Measurements from ENCODE around the gene CDC42BPG.

The CDC42BPG gene

DNA sequence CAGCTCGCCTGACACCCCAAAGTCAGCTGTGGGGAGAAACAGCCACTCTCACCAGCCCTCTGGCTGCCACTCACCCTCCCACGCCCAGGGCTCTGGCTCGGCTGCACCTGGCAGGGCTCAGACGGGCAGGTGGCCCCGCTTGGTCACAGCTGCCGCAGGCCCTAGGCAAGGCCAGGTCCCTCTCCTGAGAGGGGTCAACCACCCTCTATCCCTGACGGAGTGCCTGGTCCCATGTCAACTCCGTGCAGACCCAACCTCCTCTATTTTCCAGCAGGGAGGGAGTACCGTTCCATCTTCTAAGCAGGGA lies 43.3 kb downstream of the CDC42BPG start:
- 92% methylated on average over 9 of the region's 9 CpGs for WGBS, 2 experiments
- Histone ChIP-seq H3K27ac (ENCODE audit: insufficient read depth, low read depth, low read length, poor library complexity, severe bottlenecking) (no peak overlapping the region), H3K36me3 (ENCODE audit: control insufficient read depth, insufficient read depth, low read length) (peaks cover 7% of the 10 kb centered on the region), H3K27me3 (ENCODE audit: control insufficient read depth, insufficient read depth, low read length, poor library complexity, severe bottlenecking) (no peaks in the 10 kb centered on the region), H3K9me3 (ENCODE audit: control insufficient read depth, low read length) (no peaks in the 10 kb centered on the region), H3K4me1 (ENCODE audit: control insufficient read depth, insufficient read depth, low read length) (peaks cover 5% of the 10 kb centered on the region), H3K4me3 (ENCODE audit: insufficient read depth, low read depth, low read length) (no peak overlapping the region)

GRCh38 chr11:64800303-64801157 lies 43.9 kb downstream of the CDC42BPG start:
- 93 to 94% methylated on average over 26 of the region's 26 CpGs for WGBS, 2 experiments
- H3K27ac ChIP-seq (ENCODE audit: insufficient read depth, low read depth, low read length, poor library complexity, severe bottlenecking): no peak overlapping the region
- H3K9me3 ChIP-seq (ENCODE audit: control insufficient read depth, low read length): no peaks in the 10 kb centered on the region
- H3K27me3 ChIP-seq (ENCODE audit: control insufficient read depth, insufficient read depth, low read length, poor library complexity, severe bottlenecking): no peaks in the 10 kb centered on the region
- H3K4me3 ChIP-seq (ENCODE audit: insufficient read depth, low read depth, low read length): no peak overlapping the region
- H3K4me1 ChIP-seq (ENCODE audit: control insufficient read depth, insufficient read depth, low read length): peaks cover 5% of the 10 kb centered on the region
- peaks cover 6% of the 10 kb centered on the region for H3K36me3 ChIP-seq (ENCODE audit: control insufficient read depth, insufficient read depth, low read length)

- Histone ChIP-seq H3K9me3 (ENCODE audit: control insufficient read depth, low read length) (no peaks in the 10 kb centered on the region), H3K36me3 (ENCODE audit: control insufficient read depth, insufficient read depth, low read length) (no peaks in the 10 kb centered on the region), H3K4me1 (ENCODE audit: control insufficient read depth, insufficient read depth, low read length) (peaks cover 5% of the 10 kb centered on the region), H3K27me3 (ENCODE audit: control insufficient read depth, insufficient read depth, low read length, poor library complexity, severe bottlenecking) (no peaks in the 10 kb centered on the region), H3K27ac (ENCODE audit: insufficient read depth, low read depth, low read length, poor library complexity, severe bottlenecking) (no peak overlapping the region), H3K4me3 (ENCODE audit: insufficient read depth, low read depth, low read length) (no peak overlapping the region)
- 93 to 94% methylated on average over 14 of the region's 14 CpGs for WGBS, 2 experiments
Measured at GRCh38 chr11:64799623-64800302, 44.7 kb downstream of the CDC42BPG start.

DNA sequence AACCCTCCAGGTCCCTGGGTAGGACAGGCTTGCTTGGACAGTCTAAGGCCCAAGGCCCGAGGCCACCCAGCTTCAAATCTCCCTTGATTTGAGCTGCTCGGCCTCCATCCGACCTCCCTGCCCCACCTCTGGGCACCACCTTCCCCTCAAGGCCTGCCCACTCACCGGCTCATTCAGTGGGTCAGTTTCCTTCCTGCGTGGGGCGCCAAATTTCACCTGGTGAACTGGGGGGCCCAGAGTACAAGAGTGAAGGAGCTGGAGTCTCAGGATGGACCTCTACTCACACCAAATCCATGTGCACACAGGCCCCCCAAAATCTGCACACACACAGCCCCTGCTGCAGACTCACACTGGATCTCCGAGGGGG lies 45.2 kb downstream of the CDC42BPG start:
- WGBS, 2 experiments: 91 to 94% methylated on average over 7 of the region's 7 CpGs
- H3K27ac ChIP-seq (ENCODE audit: insufficient read depth, low read depth, low read length, poor library complexity, severe bottlenecking): no peak overlapping the region
- peaks cover 5% of the 10 kb centered on the region for H3K4me1 ChIP-seq (ENCODE audit: control insufficient read depth, insufficient read depth, low read length)
- H3K27me3 ChIP-seq (ENCODE audit: control insufficient read depth, insufficient read depth, low read length, poor library complexity, severe bottlenecking): no peaks in the 10 kb centered on the region
- no peaks in the 10 kb centered on the region for H3K9me3 ChIP-seq (ENCODE audit: control insufficient read depth, low read length)
- H3K36me3 ChIP-seq (ENCODE audit: control insufficient read depth, insufficient read depth, low read length): no peaks in the 10 kb centered on the region
- no peak overlapping the region for H3K4me3 ChIP-seq (ENCODE audit: insufficient read depth, low read depth, low read length)

DNA sequence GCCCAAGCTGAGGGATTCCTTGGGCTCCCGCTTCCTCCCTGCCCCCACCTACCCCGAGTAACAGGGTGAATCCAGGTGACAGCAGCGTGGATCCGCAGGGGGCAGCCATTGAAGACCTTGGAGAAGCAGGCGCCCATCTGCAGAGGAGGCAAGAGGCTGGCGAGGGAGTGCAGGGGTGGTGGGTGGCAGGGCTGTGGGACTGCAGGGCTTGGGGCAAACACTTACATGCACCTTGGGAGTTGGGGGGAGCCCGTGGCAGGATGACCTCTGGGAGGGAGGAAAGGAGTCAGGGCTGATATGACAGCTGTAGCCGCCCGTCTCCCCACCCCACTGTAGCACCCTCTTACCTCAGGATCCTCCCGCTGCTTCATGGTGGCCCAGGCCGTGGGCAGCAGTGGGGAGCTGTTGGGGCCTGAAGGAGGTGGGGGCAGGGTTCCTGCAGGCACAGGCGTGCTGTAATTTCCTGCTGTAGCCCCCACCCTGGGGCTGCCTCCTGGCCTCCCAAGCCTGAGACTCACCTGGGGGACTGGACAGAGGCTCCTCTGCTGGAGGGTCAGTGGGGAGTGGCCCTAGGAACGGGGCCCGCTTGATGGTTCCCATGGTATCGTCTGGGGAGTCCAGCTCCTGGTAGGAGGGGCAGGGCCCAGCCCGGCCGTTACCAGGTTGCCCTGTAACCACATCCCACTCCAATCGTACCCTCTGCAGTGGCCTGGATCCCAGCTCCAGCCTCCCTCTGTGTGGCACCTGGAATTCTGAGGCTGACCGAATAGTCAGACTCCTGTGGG lies 47.5 kb downstream of the CDC42BPG start:
- WGBS, 2 experiments: 92% methylated on average over 19 of the region's 19 CpGs
- Histone ChIP-seq H3K4me1 (ENCODE audit: control insufficient read depth, insufficient read depth, low read length) (no peaks in the 10 kb centered on the region), H3K9me3 (ENCODE audit: control insufficient read depth, low read length) (no peaks in the 10 kb centered on the region), H3K27me3 (ENCODE audit: control insufficient read depth, insufficient read depth, low read length, poor library complexity, severe bottlenecking) (no peaks in the 10 kb centered on the region), H3K36me3 (ENCODE audit: control insufficient read depth, insufficient read depth, low read length) (no peaks in the 10 kb centered on the region), H3K27ac (ENCODE audit: insufficient read depth, low read depth, low read length, poor library complexity, severe bottlenecking) (no peak overlapping the region), H3K4me3 (ENCODE audit: insufficient read depth, low read depth, low read length) (no peak overlapping the region)

- H3K9me3 ChIP-seq (ENCODE audit: control insufficient read depth, low read length): no peaks in the 10 kb centered on the region
- no peaks in the 10 kb centered on the region for H3K27me3 ChIP-seq (ENCODE audit: control insufficient read depth, insufficient read depth, low read length, poor library complexity, severe bottlenecking)
- no peak overlapping the region for H3K27ac ChIP-seq (ENCODE audit: insufficient read depth, low read depth, low read length, poor library complexity, severe bottlenecking)
- no peak overlapping the region for H3K4me3 ChIP-seq (ENCODE audit: insufficient read depth, low read depth, low read length)
- H3K4me1 ChIP-seq (ENCODE audit: control insufficient read depth, insufficient read depth, low read length): no peaks in the 10 kb centered on the region
- no peaks in the 10 kb centered on the region for H3K36me3 ChIP-seq (ENCODE audit: control insufficient read depth, insufficient read depth, low read length)
- 94% methylated on average over 19 of the region's 19 CpGs for WGBS, 2 experiments
Measured at GRCh38 chr11:64796047-64796756, 48.3 kb downstream of the CDC42BPG start.

DNA sequence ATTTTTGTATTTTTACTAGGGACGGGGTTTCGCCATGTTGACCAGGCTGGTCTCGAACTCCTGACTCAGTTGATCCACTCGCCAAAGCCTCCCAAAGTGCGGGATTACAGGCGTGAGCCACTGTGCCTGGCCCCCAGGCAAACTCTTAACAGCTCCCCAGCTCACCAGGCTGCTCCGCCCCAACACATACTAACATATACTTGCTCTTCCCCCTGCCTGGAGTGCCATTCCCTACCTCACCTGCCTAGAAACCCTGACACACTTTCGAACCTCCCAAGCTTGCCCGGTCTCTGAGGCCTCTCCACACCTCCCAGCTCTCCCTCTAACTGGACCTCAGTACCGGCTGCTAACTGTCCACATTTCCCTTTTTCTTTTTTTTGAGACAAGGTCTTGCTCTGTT lies 49.9 kb downstream of the CDC42BPG start:
- Histone ChIP-seq H3K9me3 (ENCODE audit: control insufficient read depth, low read length) (no peaks in the 10 kb centered on the region), H3K4me3 (ENCODE audit: insufficient read depth, low read depth, low read length) (no peak overlapping the region), H3K36me3 (ENCODE audit: control insufficient read depth, insufficient read depth, low read length) (no peaks in the 10 kb centered on the region), H3K27me3 (ENCODE audit: control insufficient read depth, insufficient read depth, low read length, poor library complexity, severe bottlenecking) (no peaks in the 10 kb centered on the region), H3K4me1 (ENCODE audit: control insufficient read depth, insufficient read depth, low read length) (no peaks in the 10 kb centered on the region), H3K27ac (ENCODE audit: insufficient read depth, low read depth, low read length, poor library complexity, severe bottlenecking) (no peak overlapping the region)
- 92% methylated on average over 10 of the region's 10 CpGs for WGBS, 2 experiments

DNA sequence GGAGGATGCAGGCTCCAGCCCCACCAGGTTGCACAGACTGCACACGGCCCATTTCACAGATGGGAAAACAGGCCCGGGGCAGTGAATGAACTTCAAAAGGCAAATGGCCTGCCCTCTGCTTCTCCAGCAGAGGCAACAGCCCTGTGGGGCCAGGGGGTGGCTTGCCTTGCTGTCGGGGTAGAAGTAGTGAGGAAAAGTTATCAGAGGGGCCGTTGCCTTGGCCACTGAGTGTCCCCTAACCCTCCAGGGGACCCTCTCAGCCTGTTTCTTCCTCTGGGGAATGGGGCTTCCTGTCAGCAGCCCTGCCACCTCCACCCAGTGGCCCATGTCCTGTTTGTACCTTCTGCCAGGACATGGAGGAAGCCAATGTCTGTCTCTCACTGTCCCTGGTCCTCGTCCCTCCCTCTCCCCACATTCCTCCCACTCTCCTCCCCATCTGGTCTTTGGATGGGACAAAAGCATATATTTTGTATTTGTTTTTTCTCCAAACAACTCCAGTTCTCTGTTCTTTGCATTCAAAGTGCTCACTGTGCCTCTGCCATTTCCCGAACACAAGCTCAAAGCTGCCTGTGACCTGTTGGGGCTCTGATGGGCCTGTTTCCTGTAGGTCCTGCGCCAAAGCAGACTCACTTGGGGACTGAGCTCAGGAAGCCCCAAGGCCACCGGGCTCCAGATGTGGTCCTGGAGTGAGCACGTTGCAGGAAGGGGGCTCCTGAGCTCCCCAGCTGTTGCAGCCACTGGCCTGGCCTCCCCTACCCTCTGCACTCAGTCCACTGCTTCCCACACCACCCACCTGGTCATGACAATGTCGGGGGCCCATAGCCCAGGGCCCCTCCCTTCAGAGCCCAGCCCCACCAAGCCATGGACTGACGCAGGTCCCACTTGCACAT lies 50.9 kb downstream of the CDC42BPG start:
- Histone ChIP-seq H3K4me3 (ENCODE audit: insufficient read depth, low read depth, low read length) (no peak overlapping the region), H3K27me3 (ENCODE audit: control insufficient read depth, insufficient read depth, low read length, poor library complexity, severe bottlenecking) (no peaks in the 10 kb centered on the region), H3K4me1 (ENCODE audit: control insufficient read depth, insufficient read depth, low read length) (no peaks in the 10 kb centered on the region), H3K27ac (ENCODE audit: insufficient read depth, low read depth, low read length, poor library complexity, severe bottlenecking) (no peak overlapping the region), H3K36me3 (ENCODE audit: control insufficient read depth, insufficient read depth, low read length) (no peaks in the 10 kb centered on the region), H3K9me3 (ENCODE audit: control insufficient read depth, low read length) (no peaks in the 10 kb centered on the region)
- 92 to 93% methylated on average over 11 of the region's 11 CpGs for WGBS, 2 experiments

GRCh38 chr11:64792482-64792881 lies 52.0 kb downstream of the CDC42BPG start:
- no peaks in the 10 kb centered on the region for H3K27me3 ChIP-seq (ENCODE audit: control insufficient read depth, insufficient read depth, low read length, poor library complexity, severe bottlenecking)
- no peak overlapping the region for H3K27ac ChIP-seq (ENCODE audit: insufficient read depth, low read depth, low read length, poor library complexity, severe bottlenecking)
- H3K4me3 ChIP-seq (ENCODE audit: insufficient read depth, low read depth, low read length): no peak overlapping the region
- WGBS, 2 experiments: 85 to 94% methylated on average over 4 of the region's 4 CpGs
- H3K9me3 ChIP-seq (ENCODE audit: control insufficient read depth, low read length): no peaks in the 10 kb centered on the region
- no peaks in the 10 kb centered on the region for H3K36me3 ChIP-seq (ENCODE audit: control insufficient read depth, insufficient read depth, low read length)
- H3K4me1 ChIP-seq (ENCODE audit: control insufficient read depth, insufficient read depth, low read length): no peaks in the 10 kb centered on the region

Data from ectodermal cell (in vitro differentiated cells).